DOHH2 (cell line): Measurements from ENCODE around the gene TSKU.

ENCODE experiments used
- H3F3A ChIP-seq: fragments of 200-600 bp; sonication (generic), shearing (Covaris generic); 2 replicates; pipeline ENCODE4 v1.6.0; 2016; ENCODE audit warnings: antibody characterized with exemption, mild to moderate bottlenecking; ENCODE audit not compliant: control insufficient read depth, insufficient read depth
- H3K27ac ChIP-seq: fragments of 200-600 bp; sonication (generic); 2 replicates; pipeline ENCODE4 v1.5.1; 2014; ENCODE audit warnings: low read depth, mild to moderate bottlenecking, low read length, moderate library complexity
- H3K27me3 ChIP-seq: fragments of 200-600 bp; sonication (generic); 2 replicates; pipeline ENCODE4 v1.6.1; 2014; ENCODE audit warnings: mild to moderate bottlenecking, low read length, mixed read lengths; ENCODE audit not compliant: control insufficient read depth
- H3K36me3 ChIP-seq: fragments of 200-600 bp; sonication (generic); 2 replicates; pipeline ENCODE4 v1.6.1; 2014; ENCODE audit warnings: mild to moderate bottlenecking, low read length, moderate library complexity, mixed read lengths; ENCODE audit not compliant: control insufficient read depth
- H3K4me1 ChIP-seq: fragments of 200-600 bp; sonication (generic); 2 replicates; pipeline ENCODE4 v1.6.1; 2014; ENCODE audit warnings: mild to moderate bottlenecking, low read length, mixed read lengths; ENCODE audit not compliant: control insufficient read depth
- H3K4me2 ChIP-seq: fragments of 200-600 bp; sonication (generic); 2 replicates; pipeline ENCODE4 v1.6.0; 2014; ENCODE audit warnings: mild to moderate bottlenecking, low read length, moderate library complexity
- H3K4me3 ChIP-seq: fragments of 200-600 bp; sonication (generic); 2 replicates; pipeline ENCODE4 v1.5.1; 2014; ENCODE audit warnings: mild to moderate bottlenecking, low read length, mixed read lengths
- H3K79me2 ChIP-seq: fragments of 200-600 bp; sonication (generic); 2 replicates; pipeline ENCODE4 v1.6.1; 2014; ENCODE audit warnings: mild to moderate bottlenecking, low read length, mixed read lengths; ENCODE audit not compliant: control insufficient read depth
- H3K9me2 ChIP-seq: fragments of 200-600 bp; sonication (generic); replicated peaks from 2 replicates; pipeline ENCODE4 v1.6.1; 2014; ENCODE audit warnings: mild to moderate bottlenecking, low read length, mixed read lengths; ENCODE audit not compliant: control insufficient read depth
- H3K9me3 ChIP-seq: fragments of 200-600 bp; sonication (generic); 2 replicates; pipeline ENCODE4 v1.6.1; 2014; ENCODE audit warnings: antibody characterized with exemption, low read length, mixed read lengths; ENCODE audit not compliant: control insufficient read depth, insufficient read depth
- H4K20me1 ChIP-seq: fragments of 200-600 bp; sonication (generic); 2 replicates; pipeline ENCODE4 v1.6.0; 2014; ENCODE audit warnings: low read depth, mild to moderate bottlenecking, antibody characterized with exemption, low read length, moderate library complexity; ENCODE audit not compliant: control insufficient read depth, insufficient read depth
- CTCF ChIP-seq: fragments of 200-600 bp; sonication (generic); IDR thresholded peaks from one replicate; pipeline ENCODE4 v1.5.1; 2014; ENCODE audit warnings: antibody characterized with exemption, mild to moderate bottlenecking, low read depth, low read length; ENCODE audit not compliant: poor library complexity, severe bottlenecking
- EZH2phosphoT487 ChIP-seq: fragments of 200-600 bp; sonication (generic); IDR thresholded peaks from 2 replicates; pipeline ENCODE4 v1.6.1; 2017; ENCODE audit warnings: borderline replicate concordance, mild to moderate bottlenecking, antibody characterized with exemption, low read length, moderate library complexity, mixed read lengths

TSKU gene

GRCh38 chr11:76753449-76753848 is 29.7 kb upstream of the TSKU start:
- Histone ChIP-seq H3K4me3 (no peak overlapping the region), H3K36me3 (no peaks in the 10 kb centered on the region), H3K27me3 (peaks cover 6% of the 10 kb centered on the region; the same call in 1 of the 2 replicates), H3K27ac (no peak overlapping the region), H3K4me1 (no peaks in the 10 kb centered on the region), H3K9me2 (no peaks in the 10 kb centered on the region), H3K9me3 (no peaks in the 10 kb centered on the region), H4K20me1 (no peaks in the 10 kb centered on the region), H3K4me2 (no peak overlapping the region), H3K79me2 (no peaks in the 10 kb centered on the region), H3F3A (no peaks in the 10 kb centered on the region)
- TF ChIP-seq EZH2phosphoT487 (no peak), CTCF (no peak)

GRCh38 chr11:76753950-76754349 is 29.2 kb upstream of the TSKU start:
- Histone ChIP-seq H3K4me1 (no peaks in the 10 kb centered on the region), H3K9me2 (no peaks in the 10 kb centered on the region), H3K4me2 (no peak overlapping the region), H3K27ac (no peak overlapping the region), H4K20me1 (no peaks in the 10 kb centered on the region), H3K36me3 (no peaks in the 10 kb centered on the region), H3K9me3 (no peaks in the 10 kb centered on the region), H3K79me2 (no peaks in the 10 kb centered on the region), H3K4me3 (no peak overlapping the region), H3K27me3 (peaks cover 11% of the 10 kb centered on the region), H3F3A (no peaks in the 10 kb centered on the region)
- TF ChIP-seq EZH2phosphoT487 (no peak), CTCF (no peak)

- TF ChIP-seq EZH2phosphoT487 (no peak), CTCF (no peak)
- Histone ChIP-seq H3K79me2 (no peaks in the 10 kb centered on the region), H3K4me3 (no peak overlapping the region), H4K20me1 (no peaks in the 10 kb centered on the region), H3K4me1 (no peaks in the 10 kb centered on the region), H3K9me3 (no peaks in the 10 kb centered on the region), H3K36me3 (no peaks in the 10 kb centered on the region), H3K27me3 (peaks cover 18% of the 10 kb centered on the region), H3K9me2 (no peaks in the 10 kb centered on the region), H3K4me2 (no peak overlapping the region), H3F3A (no peaks in the 10 kb centered on the region), H3K27ac (no peak overlapping the region)
These were observed 26.8 kb upstream of the TSKU start for GRCh38 chr11:76756341-76756741.

GRCh38 chr11:76758311-76758710 is 24.8 kb upstream of the TSKU start:
- Histone ChIP-seq H3K36me3 (no peaks in the 10 kb centered on the region), H3K4me2 (no peak overlapping the region), H3K4me1 (no peaks in the 10 kb centered on the region), H3K9me2 (no peaks in the 10 kb centered on the region), H3K4me3 (no peak overlapping the region), H3F3A (no peaks in the 10 kb centered on the region), H3K79me2 (no peaks in the 10 kb centered on the region), H3K27me3 (peaks cover 18% of the 10 kb centered on the region), H4K20me1 (no peaks in the 10 kb centered on the region), H3K9me3 (no peaks in the 10 kb centered on the region), H3K27ac (no peak overlapping the region)
- no peak for TF ChIP-seq EZH2phosphoT487
- TF ChIP-seq CTCF = no peak
